SK-N-DZ (cell line): ENCODE data around the gene NSD1.
A peak's percentile ranks its signal among the peaks of the same experiment; 100 is the strongest.
"Not testable (repeated sequence)": the region's sequence is repeated elsewhere in the genome, so short reads cannot be mapped to it uniquely, and the experiment has no call there.

Experiments used
- DNase-seq: peaks from one replicate; pipeline ENCODE4 v3.0.0-alpha.2; 2015; ENCODE audit warnings: low spot score

NSD1 gene

GRCh38 chr5:177290816-177291596 lies 157.4 kb downstream of the NSD1 start:
- no peak for DNase-seq

GRCh38 chr5:177291735-177292134 lies 158.2 kb downstream of the NSD1 start:
- no peak for DNase-seq

- DNase-seq = no peak
These were observed 160.4 kb downstream of the NSD1 start for GRCh38 chr5:177293819-177294581.

- DNase-seq = no peak
These were observed 161.1 kb downstream of the NSD1 start for GRCh38 chr5:177294632-177295031.

- DNase-seq = no peak
These were observed 162.4 kb downstream of the NSD1 start for GRCh38 chr5:177295924-177296323.

GRCh38 chr5:177296581-177296980 lies 163.0 kb downstream of the NSD1 start:
- DNase-seq = no peak

GRCh38 chr5:177297922-177298321 lies 164.3 kb downstream of the NSD1 start:
- DNase-seq = no peak

- no peak for DNase-seq
These were observed 166.1 kb downstream of the NSD1 start for GRCh38 chr5:177299697-177300096.

- no peak for DNase-seq
These were observed 166.8 kb downstream of the NSD1 start for GRCh38 chr5:177300236-177300880.

- DNase-seq = no peak
These were observed 167.4 kb downstream of the NSD1 start for GRCh38 chr5:177300951-177301350.

GRCh38 chr5:177301503-177302165 lies 168.1 kb downstream of the NSD1 start:
- DNase-seq = no peak

GRCh38 chr5:177302354-177303110 lies 169.0 kb downstream of the NSD1 start:
- no peak for DNase-seq

GRCh38 chr5:177303121-177303924 lies 169.8 kb downstream of the NSD1 start, which contains the start of the genes PRELID1 and RAB24:
Gene PRELID1, plus strand, starts transcription at chr5:177303799. Its CDS starts 187 bp downstream, at chr5:177303986.
Gene RAB24, minus strand, starts transcription at chr5:177303719. Its CDS starts 431 bp downstream, at chr5:177303288.
- DNase-seq = peak; percentile 82

- no peak for DNase-seq
These were observed 170.4 kb downstream of the NSD1 start for GRCh38 chr5:177303925-177304391.

GRCh38 chr5:177304392-177305119 lies 171.0 kb downstream of the NSD1 start:
- DNase-seq = no peak

GRCh38 chr5:177306103-177306640 lies 172.6 kb downstream of the NSD1 start:
- DNase-seq = not testable (repeated sequence)

- DNase-seq = no peak
These were observed 173.3 kb downstream of the NSD1 start for GRCh38 chr5:177306674-177307543.
